T-helper 1 cell treated with Interleukin-12 subunit alpha and Interleukin-12 subunit beta and Interleukin-4 antibody, amounts not matched to agents 30 μg/mL and 1 μg/mL, for 36 hours (primary cell): Measurements from ENCODE around the gene CRCP.
A peak's percentile ranks its signal among the peaks of the same experiment; 100 is the strongest.
"Not testable (repeated sequence)": the region's sequence is repeated elsewhere in the genome, so short reads cannot be mapped to it uniquely, and the experiment has no call there.

ENCODE experiments used
- H3K27ac Mint-ChIP-seq: one replicate; pipeline ENCODE4 v1.8.0; 2021; ENCODE audit warnings: mild to moderate bottlenecking, mixed read lengths
- H3K27me3 Mint-ChIP-seq: one replicate; pipeline ENCODE4 v1.8.0; 2021; ENCODE audit warnings: low read depth, mixed read lengths
- H3K36me3 Mint-ChIP-seq: one replicate; pipeline ENCODE4 v1.8.0; 2021; ENCODE audit warnings: low read depth, mixed read lengths
- H3K4me1 Mint-ChIP-seq: one replicate; pipeline ENCODE4 v1.8.0; 2021; ENCODE audit warnings: low read depth, mixed read lengths
- H3K4me3 Mint-ChIP-seq: one replicate; pipeline ENCODE4 v1.8.0; 2021; ENCODE audit warnings: mild to moderate bottlenecking, moderate library complexity, mixed read lengths
- H3K9me3 Mint-ChIP-seq: one replicate; pipeline ENCODE4 v1.8.0; 2021; ENCODE audit warnings: mixed read lengths

CRCP gene

GRCh38 chr7:66114743-66115649, at the start of gene CRCP:
TSS of gene CRCP (plus strand) at chr7:66114847. CDS start at chr7:66114963, 116 bp downstream.
- peak within 1 kb of the TSS; percentile 99 for H3K4me3 Mint-ChIP-seq
- H3K27ac Mint-ChIP-seq: peak within 1 kb of the TSS; percentile 93
- H3K4me1 Mint-ChIP-seq: peaks cover 25% of the 10 kb centered on the region
- H3K36me3 Mint-ChIP-seq: peaks cover 22% of the 10 kb centered on the region
- no peaks in the 10 kb centered on the region for H3K27me3 Mint-ChIP-seq
- no peaks in the 10 kb centered on the region for H3K9me3 Mint-ChIP-seq

GRCh38 chr7:66069732-66070131, 44.9 kb upstream of the CRCP start:
- H3K4me3 Mint-ChIP-seq: no peak overlapping the region
- no peaks in the 10 kb centered on the region for H3K36me3 Mint-ChIP-seq
- no peak overlapping the region for H3K27ac Mint-ChIP-seq
- H3K27me3 Mint-ChIP-seq: peaks cover 3% of the 10 kb centered on the region
- no peaks in the 10 kb centered on the region for H3K4me1 Mint-ChIP-seq
- H3K9me3 Mint-ChIP-seq: no peaks in the 10 kb centered on the region

DNA sequence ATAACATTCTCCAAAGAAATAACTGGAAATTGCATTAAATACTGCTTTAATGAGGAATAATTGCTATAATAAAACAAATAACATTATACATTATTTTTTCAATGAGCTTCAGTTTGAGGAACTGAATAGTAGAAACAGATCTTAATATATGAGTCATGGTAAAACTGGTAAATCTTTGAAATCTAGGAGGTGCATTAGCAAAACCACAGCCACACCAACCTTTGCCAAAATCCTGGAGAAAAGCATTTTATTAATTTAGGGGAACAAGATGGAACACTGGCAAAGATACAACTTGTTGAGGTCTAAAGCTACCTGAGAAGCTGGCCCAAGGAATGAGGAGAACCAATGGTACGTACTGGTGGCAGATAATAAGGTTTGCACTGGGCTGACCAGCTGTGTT, 44.4 kb upstream of the CRCP start:
- no peak overlapping the region for H3K4me3 Mint-ChIP-seq
- H3K9me3 Mint-ChIP-seq: no peaks in the 10 kb centered on the region
- H3K27ac Mint-ChIP-seq: no peak overlapping the region
- peaks cover 3% of the 10 kb centered on the region for H3K27me3 Mint-ChIP-seq
- no peaks in the 10 kb centered on the region for H3K36me3 Mint-ChIP-seq
- H3K4me1 Mint-ChIP-seq: peaks cover under 1% of the 10 kb centered on the region

DNA sequence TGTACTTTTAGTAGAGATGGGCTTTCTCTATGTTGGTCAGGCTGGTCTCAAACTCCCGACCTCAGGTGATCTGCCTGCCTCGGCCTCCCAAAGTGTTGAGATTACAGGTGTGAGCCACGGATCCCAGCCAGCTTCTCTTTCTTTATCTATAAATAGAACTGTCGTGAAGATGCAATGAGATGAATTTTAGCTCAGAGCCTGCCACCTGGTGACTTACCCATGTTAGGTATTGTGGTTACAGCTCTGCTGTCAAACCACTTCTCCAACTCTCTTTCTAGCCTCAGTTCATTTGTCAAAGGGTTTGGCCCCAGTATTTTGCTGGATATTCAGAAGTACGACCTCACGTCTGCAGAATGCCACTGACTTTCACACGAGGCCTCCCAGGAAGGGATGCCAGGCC, 42.4 kb upstream of the CRCP start:
- H3K27ac Mint-ChIP-seq: not testable (repeated sequence)

DNA sequence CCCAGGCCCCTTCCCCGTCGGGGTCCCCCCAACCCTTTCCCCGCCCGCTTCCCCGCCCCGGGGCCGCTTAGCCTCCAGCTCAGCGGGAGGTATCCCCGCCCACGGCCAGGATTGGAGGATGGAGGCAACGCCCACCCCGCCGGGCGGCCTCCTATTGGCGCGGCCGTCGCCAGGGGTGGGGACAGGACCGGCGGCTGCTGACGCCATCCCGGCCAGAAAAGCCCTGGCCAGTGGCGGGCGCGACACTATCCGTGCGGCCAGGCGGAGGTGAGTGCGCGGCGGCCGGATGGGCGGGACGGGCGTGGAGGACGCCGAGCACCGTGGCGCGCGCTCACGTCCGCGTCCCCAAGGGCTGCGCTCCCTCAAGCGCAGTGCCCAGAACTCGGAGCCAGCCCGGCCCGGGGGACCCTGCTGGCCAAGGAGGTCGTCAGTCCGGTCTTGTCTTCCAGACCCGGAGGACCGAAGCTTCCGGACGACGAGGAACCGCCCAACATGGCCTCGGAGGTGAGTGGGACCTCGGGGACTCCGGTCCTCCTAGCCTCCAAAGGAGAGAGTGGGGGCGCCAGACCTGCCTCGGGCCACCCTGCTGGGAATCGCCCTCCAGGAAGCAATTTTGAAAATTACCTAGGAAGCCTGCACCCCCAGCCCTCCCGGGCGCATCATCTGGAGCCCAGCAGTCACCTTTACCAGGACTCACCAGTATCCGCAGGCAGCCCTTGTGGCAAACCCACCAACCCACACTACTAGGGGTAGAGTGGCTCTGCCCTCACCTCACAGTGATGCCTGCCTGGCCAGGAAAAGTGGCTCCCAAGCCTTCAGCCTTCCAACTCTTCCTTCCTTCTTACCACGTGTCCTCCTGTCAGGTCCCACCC, 38.8 kb upstream of the CRCP start, which contains the start of gene ASL:
Gene ASL (plus strand): TSS at position 230 of the 872 bp plus-strand sequence. CDS start 263 bp downstream, at position 493.
- H3K27ac Mint-ChIP-seq: peak within 1 kb of the TSS; percentile 71
- H3K4me3 Mint-ChIP-seq: peak within 1 kb of the TSS; percentile 85
- H3K27me3 Mint-ChIP-seq: peaks cover 3% of the 10 kb centered on the region
- peaks cover 11% of the 10 kb centered on the region for H3K4me1 Mint-ChIP-seq
- no peaks in the 10 kb centered on the region for H3K9me3 Mint-ChIP-seq
- H3K36me3 Mint-ChIP-seq: no peaks in the 10 kb centered on the region

More for the DNA sequence above, 42.4 kb upstream of the CRCP start:
- not testable (repeated sequence) for H3K9me3 Mint-ChIP-seq, H3K36me3 Mint-ChIP-seq, H3K27me3 Mint-ChIP-seq, H3K4me3 Mint-ChIP-seq
- peaks cover 11% of the 10 kb centered on the region for H3K4me1 Mint-ChIP-seq

- Mint-ChIP-seq H3K27me3 (peaks cover 2% of the 10 kb centered on the region), H3K27ac (peak overlapping the region; percentile 71), H3K4me1 (peaks cover 11% of the 10 kb centered on the region), H3K9me3 (no peaks in the 10 kb centered on the region), H3K36me3 (no peaks in the 10 kb centered on the region), H3K4me3 (peak overlapping the region; percentile 85)
Observed at GRCh38 chr7:66076462-66077329, 38.0 kb upstream of the CRCP start.

- Mint-ChIP-seq H3K36me3 (no peaks in the 10 kb centered on the region), H3K4me3 (no peak overlapping the region), H3K9me3 (no peaks in the 10 kb centered on the region), H3K27me3 (no peaks in the 10 kb centered on the region), H3K27ac (no peak overlapping the region), H3K4me1 (peaks cover 11% of the 10 kb centered on the region)
Observed at GRCh38 chr7:66078067-66078466, 36.6 kb upstream of the CRCP start.

GRCh38 chr7:66082083-66082482, 32.6 kb upstream of the CRCP start:
- Mint-ChIP-seq H3K9me3 (no peaks in the 10 kb centered on the region), H3K36me3 (peaks cover 3% of the 10 kb centered on the region), H3K27ac (no peak overlapping the region), H3K27me3 (no peaks in the 10 kb centered on the region), H3K4me1 (no peaks in the 10 kb centered on the region), H3K4me3 (no peak overlapping the region)

- no peak overlapping the region for H3K27ac Mint-ChIP-seq
- H3K4me3 Mint-ChIP-seq: no peak overlapping the region
- no peaks in the 10 kb centered on the region for H3K4me1 Mint-ChIP-seq
- H3K27me3 Mint-ChIP-seq: no peaks in the 10 kb centered on the region
- H3K36me3 Mint-ChIP-seq: peaks cover 3% of the 10 kb centered on the region
- no peaks in the 10 kb centered on the region for H3K9me3 Mint-ChIP-seq
Observed at GRCh38 chr7:66082886-66083415, 31.7 kb upstream of the CRCP start.

DNA sequence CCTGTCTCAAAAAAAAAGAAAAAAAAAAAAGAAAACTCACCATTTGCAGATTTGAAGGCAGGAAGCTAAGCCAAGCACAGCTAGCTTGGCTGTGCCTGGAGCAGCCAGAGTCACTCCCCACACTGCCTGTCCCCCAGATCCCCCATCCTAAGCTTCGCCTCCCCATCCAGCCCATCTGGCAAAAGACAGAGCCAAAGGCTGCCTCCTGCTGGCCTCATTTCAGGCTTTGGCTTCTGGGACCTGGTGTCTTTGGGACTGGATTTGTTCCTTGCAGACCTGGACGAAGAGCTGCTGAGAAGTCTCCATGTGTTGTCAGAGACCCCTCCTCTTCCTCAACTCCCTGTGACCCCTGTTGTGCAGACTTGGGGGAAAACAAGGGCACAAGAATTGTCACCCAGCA, 31.0 kb upstream of the CRCP start:
- Mint-ChIP-seq H3K9me3 (no peaks in the 10 kb centered on the region), H3K4me3 (no peak overlapping the region), H3K27ac (no peak overlapping the region), H3K4me1 (no peaks in the 10 kb centered on the region), H3K27me3 (no peaks in the 10 kb centered on the region), H3K36me3 (peaks cover 3% of the 10 kb centered on the region)

GRCh38 chr7:66088861-66089838, 25.5 kb upstream of the CRCP start:
- Mint-ChIP-seq H3K27me3 (no peaks in the 10 kb centered on the region), H3K27ac (no peak overlapping the region), H3K36me3 (no peaks in the 10 kb centered on the region), H3K9me3 (no peaks in the 10 kb centered on the region), H3K4me1 (no peaks in the 10 kb centered on the region), H3K4me3 (no peak overlapping the region)

DNA sequence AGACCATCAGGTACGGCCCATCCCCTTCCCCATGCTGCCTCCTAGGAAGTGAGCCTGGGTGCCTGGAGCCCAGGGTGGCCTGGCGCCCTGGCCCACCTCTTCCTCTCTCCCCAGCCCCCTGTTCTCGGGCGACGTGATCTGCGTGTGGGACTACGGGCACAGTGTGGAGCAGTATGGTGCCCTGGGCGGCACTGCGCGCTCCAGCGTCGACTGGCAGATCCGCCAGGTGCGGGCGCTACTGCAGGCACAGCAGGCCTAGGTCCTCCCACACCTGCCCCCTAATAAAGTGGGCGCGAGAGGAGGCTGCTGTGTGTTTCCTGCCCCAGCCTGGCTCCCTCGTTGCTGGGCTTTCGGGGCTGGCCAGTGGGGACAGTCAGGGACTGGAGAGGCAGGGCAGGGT, 22.0 kb upstream of the CRCP start:
- no peaks in the 10 kb centered on the region for H3K36me3 Mint-ChIP-seq

DNA sequence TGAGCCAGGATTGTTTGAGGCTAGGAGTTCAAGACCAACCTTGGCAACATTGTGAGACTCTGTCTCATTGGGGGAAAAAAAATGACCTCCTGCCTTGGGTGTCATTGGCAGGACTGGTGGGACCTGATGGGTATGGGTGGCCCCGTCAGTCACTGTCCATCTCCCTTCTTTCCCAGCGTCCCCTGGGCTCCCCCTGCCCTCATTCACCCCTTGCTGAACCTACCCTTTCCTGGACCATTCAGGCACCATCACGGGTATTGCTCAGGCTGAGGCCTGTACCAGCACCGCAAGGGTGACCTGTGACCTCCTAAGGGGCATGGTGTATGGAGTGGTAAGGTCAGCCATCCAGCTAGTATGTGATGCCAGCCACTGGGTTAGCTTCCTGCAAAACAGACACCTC, 19.6 kb upstream of the CRCP start:
- no peaks in the 10 kb centered on the region for H3K27me3 Mint-ChIP-seq
- no peaks in the 10 kb centered on the region for H3K36me3 Mint-ChIP-seq
- H3K9me3 Mint-ChIP-seq: no peaks in the 10 kb centered on the region
- no peak overlapping the region for H3K27ac Mint-ChIP-seq
- no peak overlapping the region for H3K4me3 Mint-ChIP-seq
- H3K4me1 Mint-ChIP-seq: peaks cover 8% of the 10 kb centered on the region

More for the DNA sequence above, 22.0 kb upstream of the CRCP start:
- H3K4me3 Mint-ChIP-seq: no peak overlapping the region
- H3K27ac Mint-ChIP-seq: no peak overlapping the region
- H3K4me1 Mint-ChIP-seq: no peaks in the 10 kb centered on the region
- no peaks in the 10 kb centered on the region for H3K27me3 Mint-ChIP-seq
- H3K9me3 Mint-ChIP-seq: no peaks in the 10 kb centered on the region
